ENCODE measurements around the gene LY86.

LY86 gene

DNA sequence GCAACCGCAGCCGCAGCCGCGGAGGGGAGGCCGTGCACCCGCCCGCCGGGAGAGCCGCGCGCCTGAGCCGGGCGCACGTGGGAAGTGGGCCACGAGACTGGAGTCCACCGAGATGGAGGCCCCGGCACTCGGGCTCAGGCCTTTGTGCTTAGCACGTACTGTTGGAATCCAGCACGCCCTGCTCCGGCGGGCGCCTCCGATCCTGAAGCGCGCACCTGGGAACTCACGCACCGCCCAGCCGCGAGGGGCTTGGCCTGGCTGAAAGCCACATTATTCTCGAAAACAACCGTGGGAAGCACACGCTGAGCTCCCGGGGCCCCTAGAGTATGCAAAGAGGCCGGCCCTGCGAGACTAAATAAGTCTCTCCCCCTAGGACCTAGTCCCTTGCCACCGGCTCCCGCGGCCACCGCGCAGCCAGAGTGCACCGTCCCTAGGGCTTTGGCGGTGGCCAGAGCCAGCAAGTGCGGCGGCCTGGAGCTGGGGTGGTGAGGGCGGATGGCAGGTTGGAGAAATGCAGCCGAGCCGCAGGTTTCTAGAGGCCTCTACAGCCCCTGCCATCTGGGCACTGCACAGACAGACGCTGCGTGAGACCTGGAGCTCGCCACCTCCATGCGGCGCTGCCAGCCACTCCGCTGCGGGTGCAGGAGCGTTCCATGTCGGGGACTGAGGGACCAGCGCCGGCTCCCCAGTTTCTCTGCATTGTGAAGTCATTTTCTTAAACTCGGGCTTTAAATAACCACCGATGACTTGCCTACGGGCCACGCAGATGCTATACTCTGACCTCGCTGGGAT, 42.0 kb upstream of the LY86 start:
- Histone ChIP-seq H3K27ac (no peak overlapping the region), H3K36me3 (replicated peaks) (no peaks in the 10 kb centered on the region), H3K27me3 (replicated peaks) (peaks cover 6% of the 10 kb centered on the region), H3K4me3 (ENCODE audit: low read depth, low read length) (peak overlapping the region; percentile 39)
- TF ChIP-seq, protein P1, sequence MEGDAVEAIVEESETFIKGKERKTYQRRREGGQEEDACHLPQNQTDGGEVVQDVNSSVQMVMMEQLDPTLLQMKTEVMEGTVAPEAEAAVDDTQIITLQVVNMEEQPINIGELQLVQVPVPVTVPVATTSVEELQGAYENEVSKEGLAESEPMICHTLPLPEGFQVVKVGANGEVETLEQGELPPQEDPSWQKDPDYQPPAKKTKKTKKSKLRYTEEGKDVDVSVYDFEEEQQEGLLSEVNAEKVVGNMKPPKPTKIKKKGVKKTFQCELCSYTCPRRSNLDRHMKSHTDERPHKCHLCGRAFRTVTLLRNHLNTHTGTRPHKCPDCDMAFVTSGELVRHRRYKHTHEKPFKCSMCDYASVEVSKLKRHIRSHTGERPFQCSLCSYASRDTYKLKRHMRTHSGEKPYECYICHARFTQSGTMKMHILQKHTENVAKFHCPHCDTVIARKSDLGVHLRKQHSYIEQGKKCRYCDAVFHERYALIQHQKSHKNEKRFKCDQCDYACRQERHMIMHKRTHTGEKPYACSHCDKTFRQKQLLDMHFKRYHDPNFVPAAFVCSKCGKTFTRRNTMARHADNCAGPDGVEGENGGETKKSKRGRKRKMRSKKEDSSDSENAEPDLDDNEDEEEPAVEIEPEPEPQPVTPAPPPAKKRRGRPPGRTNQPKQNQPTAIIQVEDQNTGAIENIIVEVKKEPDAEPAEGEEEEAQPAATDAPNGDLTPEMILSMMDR (IDR thresholded peaks at IDR 0.05; ENCODE audit: low read depth, low read length, missing control alignments), result no peak
- in situ Hi-C loops (cut with HindIII; ENCODE audit: low pct_ligation_motif_present, low sequenced_read_pairs), result no loop called here
- DNase-seq, result no peak

DNA sequence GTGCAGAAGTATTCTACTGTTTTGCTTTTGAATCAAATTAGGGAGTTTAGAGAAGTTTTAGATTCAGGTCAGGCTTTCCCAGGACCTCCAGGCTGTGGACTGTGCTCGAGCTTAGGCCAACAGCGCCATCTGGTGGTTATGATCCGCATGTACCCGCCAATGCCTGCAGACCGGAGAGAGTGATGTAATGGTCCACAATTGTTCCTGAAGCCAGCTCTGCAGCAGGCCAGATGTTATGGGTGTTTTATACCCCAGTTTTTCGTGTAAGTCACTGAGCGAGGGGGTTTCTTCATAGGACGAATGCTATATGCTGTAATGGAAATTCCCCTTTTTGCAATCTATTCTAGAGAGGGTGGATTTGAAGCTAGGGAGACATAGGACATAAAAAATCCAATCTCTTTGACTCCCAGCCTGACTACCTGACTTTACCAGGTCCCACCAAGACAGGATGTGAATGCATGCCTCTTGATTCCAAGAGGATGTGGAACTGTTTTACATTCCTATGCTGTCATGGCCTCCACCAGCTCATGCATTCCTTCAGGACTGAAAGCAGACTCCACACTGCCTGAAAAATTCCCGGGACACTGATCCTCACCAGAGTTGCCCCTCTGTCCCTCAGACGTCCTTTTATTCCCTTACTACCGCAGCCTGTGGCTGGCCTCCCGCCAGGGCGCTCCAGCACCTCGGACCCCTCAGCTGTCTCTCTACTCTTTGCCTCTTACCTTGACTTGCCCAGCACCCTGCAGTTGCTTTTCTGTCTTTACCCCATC, 41.2 kb upstream of the LY86 start:
- in situ Hi-C loops (cut with HindIII; ENCODE audit: low pct_ligation_motif_present, low sequenced_read_pairs), result no loop called here
- no peaks in the 10 kb centered on the region for H3K36me3 ChIP-seq (replicated peaks)

GRCh38 chr6:6556161-6556737, 32.3 kb upstream of the LY86 start:
- TF ChIP-seq, protein P1 (IDR thresholded peaks at IDR 0.05; ENCODE audit: low read depth, low read length, missing control alignments), result no peak
- in situ Hi-C loops (cut with HindIII; ENCODE audit: low pct_ligation_motif_present, low sequenced_read_pairs), result no loop called here
- no peak for DNase-seq
- no peaks in the 10 kb centered on the region for H3K27me3 ChIP-seq (replicated peaks)
- H3K4me3 ChIP-seq (ENCODE audit: low read depth, low read length), result no peak overlapping the region
- no peaks in the 10 kb centered on the region for H3K36me3 ChIP-seq (replicated peaks)
- no peak overlapping the region for H3K27ac ChIP-seq

More for the DNA sequence above, 41.2 kb upstream of the LY86 start:
- H3K4me3 ChIP-seq (ENCODE audit: low read depth, low read length), result peak overlapping the region; percentile 39
- TF ChIP-seq, protein P1 (IDR thresholded peaks at IDR 0.05; ENCODE audit: low read depth, low read length, missing control alignments), result peak; percentile 93
- peaks cover 6% of the 10 kb centered on the region for H3K27me3 ChIP-seq (replicated peaks)
- peak; percentile 82 for DNase-seq
- no peak overlapping the region for H3K27ac ChIP-seq

DNA sequence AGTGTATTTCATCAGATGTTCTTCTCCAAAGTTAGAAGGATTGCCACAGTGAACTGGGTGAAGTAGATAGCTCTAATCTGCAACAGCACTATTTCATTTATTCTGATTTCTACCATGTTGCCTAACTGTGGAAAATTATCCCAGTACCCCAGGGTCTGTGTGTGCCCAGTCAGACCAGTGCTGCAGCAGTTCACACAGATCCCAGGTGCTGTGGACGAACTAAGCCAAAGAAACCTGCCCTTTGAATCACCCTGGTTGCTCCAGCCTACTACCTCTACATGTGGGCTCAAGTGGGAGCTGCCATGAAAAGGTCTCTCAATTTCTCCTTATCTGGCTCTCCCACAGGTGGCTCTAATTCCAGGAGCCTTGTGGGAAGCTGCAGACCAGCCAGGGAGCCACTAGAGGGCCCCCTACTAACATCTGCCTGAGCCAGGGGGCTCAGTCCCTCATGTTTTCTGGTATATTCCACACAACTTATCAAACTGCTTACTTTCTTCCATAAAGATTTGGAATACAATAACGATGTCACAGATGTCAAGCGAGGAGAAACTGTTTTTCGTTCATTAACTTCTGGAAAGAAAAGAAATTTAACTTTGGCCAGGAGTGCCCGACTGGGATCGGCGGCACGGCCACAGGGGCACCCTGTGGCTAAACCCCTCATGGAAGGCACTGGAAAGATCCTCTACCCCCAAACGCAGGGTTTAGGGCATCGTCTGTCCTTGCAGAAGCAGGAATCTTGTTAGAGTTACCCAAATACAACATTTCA, 31.6 kb upstream of the LY86 start:
- H3K36me3 ChIP-seq (replicated peaks), result no peaks in the 10 kb centered on the region
- H3K4me3 ChIP-seq (ENCODE audit: low read depth, low read length), result no peak overlapping the region
- peak; percentile 23 for DNase-seq
- in situ Hi-C loops (cut with HindIII; ENCODE audit: low pct_ligation_motif_present, low sequenced_read_pairs), result no loop called here
- TF ChIP-seq, protein P1 (IDR thresholded peaks at IDR 0.05; ENCODE audit: low read depth, low read length, missing control alignments), result peak; percentile 67
- H3K27ac ChIP-seq, result no peak overlapping the region
- no peaks in the 10 kb centered on the region for H3K27me3 ChIP-seq (replicated peaks)

- Histone ChIP-seq H3K4me3 (ENCODE audit: low read depth, low read length) (no peak overlapping the region), H3K27me3 (replicated peaks) (no peaks in the 10 kb centered on the region), H3K27ac (no peak overlapping the region), H3K36me3 (replicated peaks) (no peaks in the 10 kb centered on the region)
- TF ChIP-seq, protein P1 (IDR thresholded peaks at IDR 0.05; ENCODE audit: low read depth, low read length, missing control alignments), result no peak
- in situ Hi-C loops (cut with HindIII; ENCODE audit: low pct_ligation_motif_present, low sequenced_read_pairs), result no loop called here
- no peak for DNase-seq
Measured at GRCh38 chr6:6557504-6557839, 31.0 kb upstream of the LY86 start.

Data from brain microvascular endothelial cell (primary cell).